Keratinocyte (primary cell): ENCODE results near the gene SASH1. TPM values are rescaled to one million over a fixed set of nuclear protein-coding genes. Genes with fewer than 3 reads are reported as not detected.

Source experiments
- DNase-seq: peaks from one replicate; pipeline ENCODE4 v3.0.0-alpha.2; 2011; ENCODE audit warnings: low read depth, missing footprints, low spot score
- FAIRE-seq: peaks from 2 replicates; lab custom pipeline; 2011; peaks lifted over from hg19 to GRCh38; lab: Jason Lieb, UNC
- H2AFZ ChIP-seq: 2 replicates; pipeline ENCODE4 v1.6.0; 2012; ENCODE audit warnings: low read length, control low read depth, inconsistent platforms; ENCODE audit not compliant: control insufficient read depth
- H3K27ac ChIP-seq: 2 replicates; pipeline ENCODE4 v1.5.1; 2011; ENCODE audit warnings: low read length; ENCODE audit not compliant: control insufficient read depth, insufficient read depth
- H3K27me3 ChIP-seq: 3 replicates; pipeline ENCODE4 v1.6.0; 2011; ENCODE audit warnings: low read length; ENCODE audit not compliant: control insufficient read depth, insufficient read depth; ENCODE audit errors: extremely low read depth
- H3K36me3 ChIP-seq, 2 experiments: 2 replicates in 1 of 2; 3 replicates in 1 of 2; pipeline ENCODE4 v1.5.1; 2011; ENCODE audit warnings: low read length in 2 of 2, mild to moderate bottlenecking in 1 of 2; ENCODE audit not compliant: control insufficient read depth in 2 of 2, insufficient read depth in 2 of 2; ENCODE audit errors: extremely low read depth in 1 of 2
- H3K4me1 ChIP-seq: 3 replicates; pipeline ENCODE4 v1.5.1; 2011; ENCODE audit warnings: low read length; ENCODE audit not compliant: control insufficient read depth, insufficient read depth; ENCODE audit errors: extremely low read depth
- H3K4me2 ChIP-seq: 3 replicates; pipeline ENCODE4 v1.6.0; 2011; ENCODE audit warnings: low read depth, low read length; ENCODE audit not compliant: control insufficient read depth, insufficient read depth; ENCODE audit errors: extremely low read depth
- H3K4me3 ChIP-seq, 3 experiments: fragments of 200-600 bp in 1 of 3; sonication (generic) in 1 of 3; 2 replicates in 2 of 3; 3 replicates in 1 of 3; pipeline ENCODE4 v1.5.1; 2011 to 2016; ENCODE audit warnings: low read length in 3 of 3, mild to moderate bottlenecking in 3 of 3, control low read depth in 2 of 3, inconsistent platforms in 1 of 3, low read depth in 1 of 3, mixed read lengths in 1 of 3, mixed run types in 1 of 3, moderate library complexity in 1 of 3; ENCODE audit not compliant: control insufficient read depth in 2 of 3, insufficient read depth in 2 of 3; ENCODE audit errors: extremely low read depth in 1 of 3
- H3K79me2 ChIP-seq: 2 replicates; pipeline ENCODE4 v1.6.0; 2012; ENCODE audit warnings: low read length; ENCODE audit not compliant: control insufficient read depth, insufficient read depth
- H3K9ac ChIP-seq: 3 replicates; pipeline ENCODE4 v1.6.0; 2011; ENCODE audit warnings: low read length; ENCODE audit not compliant: control insufficient read depth, insufficient read depth; ENCODE audit errors: extremely low read depth
- H3K9me1 ChIP-seq: 3 replicates; pipeline ENCODE4 v1.6.0; 2011; ENCODE audit warnings: low read length; ENCODE audit not compliant: control insufficient read depth, insufficient read depth; ENCODE audit errors: extremely low read depth
- H3K9me3 ChIP-seq: 2 replicates; pipeline ENCODE4 v1.5.1; 2012; ENCODE audit warnings: low read depth, low read length; ENCODE audit not compliant: control insufficient read depth
- H4K20me1 ChIP-seq: 3 replicates; pipeline ENCODE4 v1.6.0; 2011; ENCODE audit warnings: low read length; ENCODE audit not compliant: control insufficient read depth, insufficient read depth; ENCODE audit errors: extremely low read depth
- EZH2 ChIP-seq: IDR thresholded peaks from one replicate; pipeline ENCODE4 v1.6.1; 2012; ENCODE audit warnings: inconsistent platforms, mild to moderate bottlenecking, low read length, moderate library complexity
- dilution Hi-C: fragments of 300-500 bp; cut with MboI; formaldehyde crosslinking; loops from one replicate; pipeline ENCODE4 v1.7.0; 2020; ENCODE audit warnings: low sequenced_read_pairs; ENCODE audit not compliant: extremely low pct_ligation_motif_present
- polyA plus RNA-seq, 5 experiments: library from polyadenylated mRNA; depleted of rRNA in 3 of 5; stranded (reverse) in 3 of 5; stranded (forward) in 1 of 5; unstranded in 1 of 5; fragments of >200 nt; gene quantifications; 1 replicate in 1 of 5; 2 replicates in 3 of 5; 3 replicates in 1 of 5; pipeline versions ENCODE4 v1.2.1 to v1.2.3, GENCODE V29; 2011 to 2012; ENCODE audit warnings: missing spikeins in 2 of 5, low read depth in 1 of 5, low replicate concordance in 1 of 5
- TF ChIP-seq, protein P1 (sequence below), 3 experiments: IDR thresholded peaks in 1 of 3; conservative IDR thresholded peaks in 1 of 3; optimal IDR thresholded peaks in 1 of 3; 2 replicates in 2 of 3; 3 replicates in 1 of 3; pipeline versions ENCODE3 to v1.5.1; 2011; ENCODE audit warnings: low read length in 3 of 3, mild to moderate bottlenecking in 3 of 3, moderate library complexity in 2 of 3, control low read depth in 1 of 3, inconsistent platforms in 1 of 3; ENCODE audit not compliant: insufficient read depth in 2 of 3; ENCODE audit errors: extremely low read depth in 1 of 3

SASH1 gene
- polyA plus RNA-seq, 1 donor (not counting 4 experiments of a cell fraction or from before 2014, with no cell fraction given): 4.4 TPM

DNA sequence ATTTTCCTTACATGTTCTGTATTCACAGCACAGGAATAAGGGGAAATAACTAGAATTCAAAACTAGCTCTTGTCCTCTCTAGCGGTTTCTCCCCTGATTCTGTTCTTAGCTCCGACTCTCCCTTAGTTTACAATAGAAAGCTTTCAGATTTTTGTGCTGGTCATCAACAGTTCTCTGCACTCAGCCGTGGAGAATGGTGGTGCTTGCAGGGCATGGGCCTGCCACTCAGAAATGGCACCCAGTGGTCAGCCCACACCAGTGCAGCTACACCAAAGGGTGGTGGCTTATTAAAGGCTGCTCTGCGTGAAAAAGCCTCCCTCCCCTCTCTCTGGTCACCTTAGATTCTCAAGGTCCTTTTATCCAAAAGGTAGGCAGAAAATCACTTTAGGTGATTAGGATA lies 123.5 kb downstream of the SASH1 start:
- FAIRE-seq (no peak), DNase-seq (no peak)
- no peaks in the 10 kb centered on the region for H4K20me1 ChIP-seq
- no peaks in the 10 kb centered on the region for H3K79me2 ChIP-seq
- no peaks in the 10 kb centered on the region for H3K9me3 ChIP-seq
- H2AFZ ChIP-seq: no peak overlapping the region
- H3K4me1 ChIP-seq: no peaks in the 10 kb centered on the region
- TF ChIP-seq, protein P1, sequence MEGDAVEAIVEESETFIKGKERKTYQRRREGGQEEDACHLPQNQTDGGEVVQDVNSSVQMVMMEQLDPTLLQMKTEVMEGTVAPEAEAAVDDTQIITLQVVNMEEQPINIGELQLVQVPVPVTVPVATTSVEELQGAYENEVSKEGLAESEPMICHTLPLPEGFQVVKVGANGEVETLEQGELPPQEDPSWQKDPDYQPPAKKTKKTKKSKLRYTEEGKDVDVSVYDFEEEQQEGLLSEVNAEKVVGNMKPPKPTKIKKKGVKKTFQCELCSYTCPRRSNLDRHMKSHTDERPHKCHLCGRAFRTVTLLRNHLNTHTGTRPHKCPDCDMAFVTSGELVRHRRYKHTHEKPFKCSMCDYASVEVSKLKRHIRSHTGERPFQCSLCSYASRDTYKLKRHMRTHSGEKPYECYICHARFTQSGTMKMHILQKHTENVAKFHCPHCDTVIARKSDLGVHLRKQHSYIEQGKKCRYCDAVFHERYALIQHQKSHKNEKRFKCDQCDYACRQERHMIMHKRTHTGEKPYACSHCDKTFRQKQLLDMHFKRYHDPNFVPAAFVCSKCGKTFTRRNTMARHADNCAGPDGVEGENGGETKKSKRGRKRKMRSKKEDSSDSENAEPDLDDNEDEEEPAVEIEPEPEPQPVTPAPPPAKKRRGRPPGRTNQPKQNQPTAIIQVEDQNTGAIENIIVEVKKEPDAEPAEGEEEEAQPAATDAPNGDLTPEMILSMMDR (optimal IDR thresholded peaks at IDR 0.05 in 1 of 3, IDR thresholded peaks at IDR 0.05 in 1 of 3, conservative IDR thresholded peaks at IDR 0.05 in 1 of 3; ENCODE audit: extremely low read depth in 1 of 3, insufficient read depth in 2 of 3, low read length in 3 of 3): no peak
- no peak for TF ChIP-seq EZH2
- no peak overlapping the region for H3K27ac ChIP-seq
- H3K9me1 ChIP-seq: no peaks in the 10 kb centered on the region
- no peak overlapping the region for H3K9ac ChIP-seq
- H3K4me3 ChIP-seq: no peak overlapping the region
- no peaks in the 10 kb centered on the region for H3K27me3 ChIP-seq
- dilution Hi-C loops: no loop called here
- no peak overlapping the region for H3K4me2 ChIP-seq
- H3K36me3 ChIP-seq: no peaks in the 10 kb centered on the region

- DNase-seq: no peak
- Histone ChIP-seq H3K27ac (no peak overlapping the region), H3K79me2 (no peaks in the 10 kb centered on the region), H3K27me3 (no peaks in the 10 kb centered on the region), H3K36me3 (no peaks in the 10 kb centered on the region), H3K9ac (no peak overlapping the region), H4K20me1 (no peaks in the 10 kb centered on the region), H3K4me1 (peaks cover 9% of the 10 kb centered on the region), H3K9me1 (no peaks in the 10 kb centered on the region), H3K4me2 (no peak overlapping the region), H3K9me3 (no peaks in the 10 kb centered on the region), H3K4me3 (no peak overlapping the region), H2AFZ (no peak overlapping the region)
- dilution Hi-C loops: no loop called here
- no peak for FAIRE-seq
- TF ChIP-seq, protein P1 (optimal IDR thresholded peaks at IDR 0.05 in 1 of 3, IDR thresholded peaks at IDR 0.05 in 1 of 3, conservative IDR thresholded peaks at IDR 0.05 in 1 of 3; ENCODE audit: extremely low read depth in 1 of 3, insufficient read depth in 2 of 3, low read length in 3 of 3): no peak
- no peak for TF ChIP-seq EZH2
These were observed 125.3 kb downstream of the SASH1 start for GRCh38 chr6:148467926-148468325.
